Measurements from ENCODE around the gene CPT1B.

DNA sequence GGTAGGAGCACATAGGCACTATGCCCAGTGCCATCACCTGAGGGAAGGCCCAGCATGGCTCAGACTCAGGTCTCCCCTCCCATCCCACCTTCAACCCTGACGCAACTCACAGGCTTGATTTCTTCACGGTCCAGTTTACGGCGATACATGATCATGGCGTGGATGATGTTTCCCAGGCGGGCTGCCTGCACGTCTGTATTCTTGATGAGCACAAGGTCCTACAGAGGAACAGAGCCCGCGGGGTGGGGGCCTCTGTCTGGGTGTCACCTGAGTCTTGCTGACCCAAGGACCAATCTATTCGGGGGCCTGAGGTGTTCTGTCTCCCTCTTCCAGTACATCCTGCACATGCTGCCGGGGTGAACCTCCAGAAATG, 3.9 kb downstream of the CPT1B start:
- TF ChIP-seq POLR2A (IDR thresholded peaks at IDR 0.05), result no peak
- TF ChIP-seq, protein P1, sequence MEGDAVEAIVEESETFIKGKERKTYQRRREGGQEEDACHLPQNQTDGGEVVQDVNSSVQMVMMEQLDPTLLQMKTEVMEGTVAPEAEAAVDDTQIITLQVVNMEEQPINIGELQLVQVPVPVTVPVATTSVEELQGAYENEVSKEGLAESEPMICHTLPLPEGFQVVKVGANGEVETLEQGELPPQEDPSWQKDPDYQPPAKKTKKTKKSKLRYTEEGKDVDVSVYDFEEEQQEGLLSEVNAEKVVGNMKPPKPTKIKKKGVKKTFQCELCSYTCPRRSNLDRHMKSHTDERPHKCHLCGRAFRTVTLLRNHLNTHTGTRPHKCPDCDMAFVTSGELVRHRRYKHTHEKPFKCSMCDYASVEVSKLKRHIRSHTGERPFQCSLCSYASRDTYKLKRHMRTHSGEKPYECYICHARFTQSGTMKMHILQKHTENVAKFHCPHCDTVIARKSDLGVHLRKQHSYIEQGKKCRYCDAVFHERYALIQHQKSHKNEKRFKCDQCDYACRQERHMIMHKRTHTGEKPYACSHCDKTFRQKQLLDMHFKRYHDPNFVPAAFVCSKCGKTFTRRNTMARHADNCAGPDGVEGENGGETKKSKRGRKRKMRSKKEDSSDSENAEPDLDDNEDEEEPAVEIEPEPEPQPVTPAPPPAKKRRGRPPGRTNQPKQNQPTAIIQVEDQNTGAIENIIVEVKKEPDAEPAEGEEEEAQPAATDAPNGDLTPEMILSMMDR (IDR thresholded peaks at IDR 0.05), result no peak

All from right lobe of liver (tissue), 4 donors.